ENCODE results near the gene VSNL1.

GRCh38 chr2:17539611-17540092 is 844 bp upstream of the VSNL1 start:
- TF ChIP-seq CTCF (IDR thresholded peaks at IDR 0.05; ENCODE audit: insufficient read depth, low read length, poor library complexity, severe bottlenecking) (no peak), EZH2phosphoT487 (conservative IDR thresholded peaks at IDR 0.05; ENCODE audit: low read length) (no peak)
